ENCODE results near the gene PAX9. TPM values are rescaled to one million over a fixed set of nuclear protein-coding genes. Genes with fewer than 3 reads are reported as not detected.
A peak's percentile ranks its signal among the peaks of the same experiment; 100 is the strongest.

PAX9 gene
- total and polyA plus RNA-seq, 2 experiments from 2014 or later, result 0.24 to 0.53 TPM

- TF ChIP-seq EZH2phosphoT487 (IDR thresholded peaks at IDR 0.05; ENCODE audit: low read depth, severe bottlenecking, unreplicated experiment), result peak; percentile 85
- no peak for TF ChIP-seq CTCF (IDR thresholded peaks at IDR 0.05; ENCODE audit: poor library complexity)
- TF ChIP-seq EZH2 (IDR thresholded peaks at IDR 0.05; ENCODE audit: borderline replicate concordance), result peak; percentile 99
- no peak for DNase-seq (ENCODE audit: low spot score)
- peak overlapping the region; percentile 69 for H3K4me2 ChIP-seq
- no peaks in the 10 kb centered on the region for H3K9me3 ChIP-seq (ENCODE audit: low read depth)
- peaks cover 93% of the 10 kb centered on the region for H3K27me3 ChIP-seq
- no peak overlapping the region for H3K27ac ChIP-seq
- no peaks in the 10 kb centered on the region for H3K36me3 ChIP-seq (replicated peaks; ENCODE audit: insufficient read depth, low read depth)
- H3K9me2 ChIP-seq (replicated peaks; ENCODE audit: insufficient read depth), result no peaks in the 10 kb centered on the region
- peak overlapping the region; percentile 20 for H2AFZ ChIP-seq
- WGBS (ENCODE audit: low lambda C conversion rate, missing lambda C conversion rate), result 3% methylated on average over 51 of the region's 68 CpGs
- no peak overlapping the region for H3K4me3 ChIP-seq
- no peaks in the 10 kb centered on the region for H3K79me2 ChIP-seq
- H4K20me1 ChIP-seq (ENCODE audit: insufficient read depth, poor library complexity, severe bottlenecking), result no peaks in the 10 kb centered on the region
- peaks cover 29% of the 10 kb centered on the region for H3K4me1 ChIP-seq (ENCODE audit: insufficient read depth)
Observed at GRCh38 chr14:36666416-36667206, 5.0 kb downstream of the PAX9 start.

GRCh38 chr14:36667679-36668078 is 6.0 kb downstream of the PAX9 start:
- peaks cover 96% of the 10 kb centered on the region for H3K27me3 ChIP-seq
- 33% methylated on average over 4 of the region's 4 CpGs for WGBS (ENCODE audit: low lambda C conversion rate, missing lambda C conversion rate)
- no peaks in the 10 kb centered on the region for H3K79me2 ChIP-seq

GRCh38 chr14:36671149-36671548 is 9.5 kb downstream of the PAX9 start:
- no peaks in the 10 kb centered on the region for H3K9me3 ChIP-seq (ENCODE audit: low read depth)
- peaks cover 8% of the 10 kb centered on the region for H3K4me1 ChIP-seq (ENCODE audit: insufficient read depth)
- H3K4me2 ChIP-seq, result no peak overlapping the region
- TF ChIP-seq EZH2 (IDR thresholded peaks at IDR 0.05; ENCODE audit: borderline replicate concordance), result no peak
- TF ChIP-seq CTCF (IDR thresholded peaks at IDR 0.05; ENCODE audit: poor library complexity), result no peak
- TF ChIP-seq EZH2phosphoT487 (IDR thresholded peaks at IDR 0.05; ENCODE audit: low read depth, severe bottlenecking, unreplicated experiment), result no peak
- no peak overlapping the region for H2AFZ ChIP-seq
- H3K9me2 ChIP-seq (replicated peaks; ENCODE audit: insufficient read depth), result no peaks in the 10 kb centered on the region
- no peak overlapping the region for H3K4me3 ChIP-seq
- no peak for DNase-seq (ENCODE audit: low spot score)
- H3K27ac ChIP-seq, result no peak overlapping the region
- no peaks in the 10 kb centered on the region for H3K79me2 ChIP-seq
- peaks cover 90% of the 10 kb centered on the region for H3K27me3 ChIP-seq
- no peaks in the 10 kb centered on the region for H4K20me1 ChIP-seq (ENCODE audit: insufficient read depth, poor library complexity, severe bottlenecking)
- H3K36me3 ChIP-seq (replicated peaks; ENCODE audit: insufficient read depth, low read depth), result no peaks in the 10 kb centered on the region
- WGBS (ENCODE audit: low lambda C conversion rate, missing lambda C conversion rate), result 54% methylated on average over 3 of the region's 3 CpGs

More at GRCh38 chr14:36667679-36668078, 6.0 kb downstream of the PAX9 start:
- H3K4me1 ChIP-seq (ENCODE audit: insufficient read depth), result peaks cover 23% of the 10 kb centered on the region
- H3K4me3 ChIP-seq, result no peak overlapping the region
- no peaks in the 10 kb centered on the region for H3K9me3 ChIP-seq (ENCODE audit: low read depth)
- H2AFZ ChIP-seq, result no peak overlapping the region
- no peaks in the 10 kb centered on the region for H4K20me1 ChIP-seq (ENCODE audit: insufficient read depth, poor library complexity, severe bottlenecking)
- no peak for DNase-seq (ENCODE audit: low spot score)
- H3K36me3 ChIP-seq (replicated peaks; ENCODE audit: insufficient read depth, low read depth), result no peaks in the 10 kb centered on the region
- TF ChIP-seq EZH2 (IDR thresholded peaks at IDR 0.05; ENCODE audit: borderline replicate concordance) (no peak), CTCF (IDR thresholded peaks at IDR 0.05; ENCODE audit: poor library complexity) (no peak), EZH2phosphoT487 (IDR thresholded peaks at IDR 0.05; ENCODE audit: low read depth, severe bottlenecking, unreplicated experiment) (no peak)
- no peak overlapping the region for H3K4me2 ChIP-seq
- H3K9me2 ChIP-seq (replicated peaks; ENCODE audit: insufficient read depth), result no peaks in the 10 kb centered on the region
- no peak overlapping the region for H3K27ac ChIP-seq
